ENCODE data around the gene CBX2.

The CBX2 gene

DNA sequence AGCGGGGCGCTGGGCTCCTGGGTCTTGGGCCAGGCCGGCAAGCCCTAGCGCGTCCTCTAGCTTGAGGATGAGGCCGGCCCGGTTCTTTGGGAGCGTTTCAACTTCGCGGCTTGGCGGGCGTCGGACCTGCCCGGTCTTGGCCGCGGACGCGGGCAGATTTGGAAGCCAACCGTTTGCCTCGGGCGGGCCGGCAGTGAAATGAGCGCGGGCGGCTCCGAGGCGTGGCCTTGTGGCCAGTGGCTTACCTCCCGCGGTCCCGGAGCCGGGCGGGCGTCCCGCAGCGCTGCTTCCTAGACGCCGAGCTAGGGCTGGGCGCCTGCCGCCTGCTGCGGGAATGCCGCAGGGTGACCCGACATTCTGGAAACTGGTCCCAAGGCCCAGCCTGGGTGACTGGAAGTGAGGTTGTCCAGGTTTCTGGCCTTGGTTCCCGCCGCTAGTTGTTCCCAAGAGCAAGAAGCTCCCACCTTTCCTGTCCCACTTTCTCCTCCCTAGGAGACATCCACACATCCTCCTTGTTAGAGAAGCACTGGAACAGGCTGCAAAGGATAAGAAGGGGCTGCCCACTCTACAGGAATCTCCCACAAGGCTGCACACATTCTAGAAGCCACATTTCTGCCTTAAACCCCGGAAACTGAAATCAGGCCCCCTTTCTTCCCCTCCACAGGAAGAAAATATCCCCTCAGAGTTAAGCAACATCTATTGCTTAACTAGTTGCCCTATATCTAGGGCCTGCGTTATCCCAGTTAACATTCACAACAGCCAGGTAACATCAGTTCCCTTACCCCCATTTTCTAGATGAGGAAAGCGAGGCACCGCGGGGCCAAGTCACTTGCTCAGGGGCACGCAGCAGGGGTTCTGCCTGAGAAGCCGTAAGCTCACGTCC, 23.4 kb downstream of the CBX2 start:
- Mint-ChIP-seq H3K27me3 (peaks cover 29% of the 10 kb centered on the region), H3K36me3 (peaks cover 7% of the 10 kb centered on the region), H3K27ac (peak overlapping the region; percentile 80), H3K4me1 (peaks cover 20% of the 10 kb centered on the region), H3K4me3 (no peak overlapping the region), H3K9me3 (peaks cover 5% of the 10 kb centered on the region)
- ATAC-seq (ENCODE audit: low read depth), result no peak
- no peak for DNase-seq (ENCODE audit: low spot score in 2 of 2)

DNA sequence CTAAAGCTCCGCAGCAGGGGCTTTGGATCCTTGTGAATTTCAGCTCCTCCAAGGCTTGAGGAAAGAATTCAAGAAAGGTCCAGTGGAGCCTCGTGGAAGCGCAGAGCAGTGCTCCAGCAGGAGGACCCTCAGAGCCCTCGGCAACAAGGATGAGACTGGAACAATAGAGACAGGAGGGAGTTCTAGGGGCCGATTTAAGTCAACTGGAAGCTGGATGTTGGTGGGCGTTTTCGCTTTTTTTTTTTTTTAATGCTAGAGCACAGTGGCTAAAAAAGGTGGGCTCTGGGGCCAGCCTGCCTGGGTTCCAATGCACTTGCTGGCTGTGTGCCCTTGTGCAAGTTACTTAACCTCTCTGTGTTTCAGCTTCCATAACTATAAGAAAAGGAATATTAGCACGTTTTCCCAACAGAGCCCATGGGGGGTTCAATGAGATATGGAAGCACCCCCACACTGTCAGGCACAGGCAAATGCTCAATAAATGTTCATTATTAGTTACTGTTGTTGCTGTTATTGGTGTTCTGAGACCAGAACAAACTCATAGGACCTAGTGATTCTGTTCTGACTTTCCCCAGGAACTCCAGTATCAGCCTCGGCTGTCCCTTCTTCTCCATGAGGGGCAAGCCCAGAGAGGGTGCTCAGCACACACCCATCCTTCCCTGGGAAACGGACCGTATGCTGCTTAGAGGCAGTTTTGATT, 24.2 kb downstream of the CBX2 start:
- Mint-ChIP-seq H3K9me3 (peaks cover 5% of the 10 kb centered on the region), H3K4me3 (no peak overlapping the region), H3K36me3 (peaks cover 7% of the 10 kb centered on the region), H3K4me1 (peaks cover 20% of the 10 kb centered on the region), H3K27ac (peak overlapping the region; percentile 80), H3K27me3 (peaks cover 37% of the 10 kb centered on the region)
- ATAC-seq (ENCODE audit: low read depth), result no peak
- DNase-seq (ENCODE audit: low spot score in 2 of 2), result no peak

DNA sequence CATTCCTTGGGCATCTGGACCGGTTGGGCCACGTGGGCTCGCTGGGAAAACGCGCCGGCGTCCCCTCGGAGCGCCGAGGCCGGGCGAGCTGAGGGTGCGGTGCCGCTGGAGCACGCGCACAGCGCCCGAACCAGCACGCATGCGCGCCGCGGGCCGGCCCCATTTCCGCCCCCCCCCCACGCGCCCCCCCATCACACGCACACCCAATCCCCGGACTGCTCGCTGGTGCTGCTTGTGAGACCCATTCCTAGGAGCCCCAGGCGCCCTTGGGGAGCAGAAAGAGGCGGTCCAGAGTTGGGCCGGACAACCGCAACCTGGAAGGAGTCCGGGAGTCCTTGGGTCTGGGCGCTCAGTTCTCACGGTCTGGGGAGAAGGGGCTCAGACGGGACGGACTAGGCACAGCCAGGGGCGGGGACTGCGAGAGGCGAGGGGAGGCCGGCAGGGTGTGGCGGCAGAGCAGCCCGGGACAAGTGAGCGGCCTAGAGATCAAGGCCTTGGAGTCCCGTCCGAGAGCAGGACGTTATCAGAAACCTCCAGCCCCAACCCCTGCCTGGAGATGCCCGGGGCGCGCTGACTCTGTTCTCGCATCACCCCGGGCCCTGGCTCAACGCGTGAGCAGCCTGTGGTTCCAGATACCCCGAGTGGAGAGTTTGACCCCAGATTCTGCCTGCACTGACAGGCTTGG, 24.9 kb downstream of the CBX2 start:
- peaks cover 7% of the 10 kb centered on the region for H3K36me3 Mint-ChIP-seq
- ATAC-seq (ENCODE audit: low read depth) (no peak), DNase-seq (ENCODE audit: low spot score in 2 of 2) (no peak)
- no peak overlapping the region for H3K4me3 Mint-ChIP-seq
- peaks cover 39% of the 10 kb centered on the region for H3K27me3 Mint-ChIP-seq
- no peak overlapping the region for H3K27ac Mint-ChIP-seq
- peaks cover 20% of the 10 kb centered on the region for H3K4me1 Mint-ChIP-seq
- H3K9me3 Mint-ChIP-seq, result peaks cover 5% of the 10 kb centered on the region

DNA sequence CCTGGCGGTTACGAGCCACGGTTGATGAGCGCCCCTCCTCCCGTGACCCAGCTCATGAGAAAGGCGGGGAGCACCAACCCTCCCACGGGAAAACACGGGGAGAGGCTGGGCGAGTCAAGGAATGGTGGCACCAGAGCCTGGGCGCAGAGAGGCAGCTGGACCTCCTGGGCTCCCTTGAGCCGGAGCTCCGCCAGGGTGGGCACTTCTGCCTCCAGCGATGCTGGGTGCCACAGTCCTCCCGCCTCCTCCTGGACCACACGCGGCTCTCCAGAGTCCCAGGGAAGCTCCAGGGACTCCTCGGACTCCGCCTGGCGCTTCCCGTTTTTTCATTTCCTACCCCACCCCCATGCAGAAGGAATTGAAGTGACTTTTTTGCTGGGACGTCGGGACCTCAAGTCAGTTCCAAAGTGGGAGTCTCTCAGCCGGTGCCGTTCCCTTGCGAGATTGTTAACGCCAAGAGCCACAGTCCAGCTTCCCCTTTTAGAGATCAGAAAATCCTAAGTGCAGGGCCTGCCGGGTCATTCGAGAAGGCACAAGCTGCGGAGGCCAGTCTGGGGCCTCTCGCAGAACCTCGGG, 25.6 kb downstream of the CBX2 start:
- Mint-ChIP-seq H3K9me3 (peaks cover 5% of the 10 kb centered on the region), H3K27ac (peak overlapping the region; percentile 31), H3K36me3 (peaks cover 7% of the 10 kb centered on the region), H3K4me3 (no peak overlapping the region), H3K27me3 (peaks cover 38% of the 10 kb centered on the region), H3K4me1 (peaks cover 18% of the 10 kb centered on the region)
- no peak for DNase-seq (ENCODE audit: low spot score in 2 of 2)
- no peak for ATAC-seq (ENCODE audit: low read depth)

DNA sequence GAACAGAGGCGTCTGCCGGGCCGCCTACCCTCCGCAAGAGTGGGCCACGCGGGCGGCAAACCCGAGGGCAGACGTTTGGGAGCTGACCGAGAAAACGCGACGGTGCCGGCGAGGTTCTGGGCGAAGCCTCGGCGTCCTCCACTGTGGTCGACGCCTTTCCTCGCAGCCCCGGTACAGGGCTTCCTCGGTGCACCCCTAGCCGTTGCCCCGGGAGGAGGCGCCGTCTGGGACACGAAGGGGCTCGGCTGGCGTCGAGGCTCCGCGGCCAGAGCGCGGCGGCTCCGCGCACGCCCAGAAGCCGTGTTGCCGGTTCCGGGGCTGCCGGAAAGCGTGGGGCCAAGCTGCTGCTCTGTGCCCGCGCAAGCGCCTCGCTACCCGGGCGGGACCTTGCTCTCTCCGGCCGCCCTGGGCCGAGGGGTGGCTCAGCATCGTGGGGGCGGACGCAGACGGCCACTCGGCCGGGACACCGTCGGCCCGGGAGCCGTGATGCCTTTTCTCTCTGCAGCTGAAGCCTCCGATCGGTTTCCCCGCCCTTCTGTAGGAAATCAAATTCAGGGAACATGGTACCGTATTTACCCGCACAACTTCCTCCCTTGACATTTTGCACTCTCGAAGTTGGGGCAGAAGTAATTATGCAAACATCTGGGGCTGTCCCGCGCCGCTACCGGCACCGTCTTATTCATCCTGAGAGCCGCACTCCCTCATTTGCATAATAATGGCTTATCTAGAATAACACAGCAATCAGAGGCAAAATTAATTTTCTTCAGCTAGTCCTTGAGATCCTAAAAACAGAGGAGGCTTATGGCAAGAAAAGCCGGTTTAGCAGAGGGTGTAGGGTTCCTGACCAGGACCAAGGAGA, 26.3 kb downstream of the CBX2 start:
- Mint-ChIP-seq H3K27ac (peak overlapping the region; percentile 82), H3K4me1 (peaks cover 20% of the 10 kb centered on the region), H3K9me3 (peaks cover 5% of the 10 kb centered on the region), H3K4me3 (peak overlapping the region; percentile 59), H3K36me3 (peaks cover 7% of the 10 kb centered on the region), H3K27me3 (peaks cover 45% of the 10 kb centered on the region)
- DNase-seq (ENCODE audit: low spot score in 2 of 2) (peak; percentile 52 to 60), ATAC-seq (ENCODE audit: low read depth) (peak; percentile 88)

DNA sequence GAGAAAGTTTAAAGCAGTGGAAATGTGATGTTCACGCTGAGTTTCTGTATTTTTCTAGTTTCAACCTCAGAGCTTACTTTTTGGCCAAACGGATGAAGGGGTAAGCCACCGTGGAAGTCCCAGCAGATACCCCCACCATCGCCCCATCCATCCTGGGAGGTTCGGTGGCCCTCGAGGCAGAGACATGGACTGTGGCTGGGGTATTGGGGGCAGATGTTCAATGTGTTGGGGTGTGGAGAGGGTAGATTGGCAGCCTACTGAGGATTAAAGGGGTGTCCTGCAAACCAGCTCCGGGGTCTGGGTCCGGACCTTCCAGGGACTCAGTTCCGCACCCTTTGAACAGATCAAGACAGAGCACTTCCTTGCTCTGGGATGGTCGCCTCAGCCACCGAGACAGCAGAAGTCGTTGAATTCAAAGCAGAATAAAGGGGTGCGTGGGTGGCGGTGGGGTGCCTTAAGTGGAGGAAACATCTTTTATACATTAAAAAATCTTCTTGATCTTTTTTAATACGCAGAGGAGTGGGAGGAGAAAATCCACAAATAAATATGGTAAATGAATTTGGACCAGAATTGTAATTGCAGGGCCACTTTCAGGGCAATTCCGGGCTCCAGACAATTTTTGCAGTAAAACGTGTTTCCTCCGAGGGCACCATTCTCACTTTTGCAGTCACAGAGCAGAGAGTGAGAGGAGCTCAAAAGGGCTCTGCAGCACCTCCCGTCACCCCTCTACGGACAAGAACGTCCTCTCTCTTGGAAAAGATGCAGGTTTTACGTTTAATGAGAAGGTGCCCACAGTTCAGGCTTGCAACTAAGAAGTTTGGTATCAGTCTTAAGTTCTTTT, 27.1 kb downstream of the CBX2 start:
- H3K4me3 Mint-ChIP-seq, result no peak overlapping the region
- ATAC-seq (ENCODE audit: low read depth), result no peak
- peaks cover 39% of the 10 kb centered on the region for H3K27me3 Mint-ChIP-seq
- H3K36me3 Mint-ChIP-seq, result peaks cover 4% of the 10 kb centered on the region
- no peak for DNase-seq (ENCODE audit: low spot score in 2 of 2)
- H3K4me1 Mint-ChIP-seq, result peaks cover 14% of the 10 kb centered on the region
- peaks cover 2% of the 10 kb centered on the region for H3K9me3 Mint-ChIP-seq
- H3K27ac Mint-ChIP-seq, result peak overlapping the region; percentile 82

DNA sequence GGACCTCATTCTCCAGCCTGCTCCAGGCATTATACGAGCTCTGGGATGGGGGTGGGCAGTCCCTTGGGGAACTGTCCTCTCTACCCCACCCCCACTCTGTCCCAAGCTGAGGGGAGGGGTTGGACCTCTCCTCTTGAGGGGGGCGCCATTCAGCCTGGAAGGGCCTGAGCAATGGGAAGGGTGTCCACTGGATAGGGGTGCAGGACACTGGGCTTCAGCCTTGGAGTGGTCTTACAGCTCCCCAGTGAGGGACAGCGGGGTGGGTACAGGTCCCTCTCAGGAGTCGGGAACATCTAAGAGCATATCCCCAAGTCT, 28.5 kb downstream of the CBX2 start:
- Mint-ChIP-seq H3K4me1 (peaks cover 11% of the 10 kb centered on the region), H3K36me3 (peaks cover 4% of the 10 kb centered on the region), H3K9me3 (peaks cover 2% of the 10 kb centered on the region), H3K4me3 (no peak overlapping the region), H3K27me3 (peaks cover 39% of the 10 kb centered on the region), H3K27ac (no peak overlapping the region)
- ATAC-seq (ENCODE audit: low read depth), result no peak
- DNase-seq (ENCODE audit: low spot score in 2 of 2), result no peak

DNA sequence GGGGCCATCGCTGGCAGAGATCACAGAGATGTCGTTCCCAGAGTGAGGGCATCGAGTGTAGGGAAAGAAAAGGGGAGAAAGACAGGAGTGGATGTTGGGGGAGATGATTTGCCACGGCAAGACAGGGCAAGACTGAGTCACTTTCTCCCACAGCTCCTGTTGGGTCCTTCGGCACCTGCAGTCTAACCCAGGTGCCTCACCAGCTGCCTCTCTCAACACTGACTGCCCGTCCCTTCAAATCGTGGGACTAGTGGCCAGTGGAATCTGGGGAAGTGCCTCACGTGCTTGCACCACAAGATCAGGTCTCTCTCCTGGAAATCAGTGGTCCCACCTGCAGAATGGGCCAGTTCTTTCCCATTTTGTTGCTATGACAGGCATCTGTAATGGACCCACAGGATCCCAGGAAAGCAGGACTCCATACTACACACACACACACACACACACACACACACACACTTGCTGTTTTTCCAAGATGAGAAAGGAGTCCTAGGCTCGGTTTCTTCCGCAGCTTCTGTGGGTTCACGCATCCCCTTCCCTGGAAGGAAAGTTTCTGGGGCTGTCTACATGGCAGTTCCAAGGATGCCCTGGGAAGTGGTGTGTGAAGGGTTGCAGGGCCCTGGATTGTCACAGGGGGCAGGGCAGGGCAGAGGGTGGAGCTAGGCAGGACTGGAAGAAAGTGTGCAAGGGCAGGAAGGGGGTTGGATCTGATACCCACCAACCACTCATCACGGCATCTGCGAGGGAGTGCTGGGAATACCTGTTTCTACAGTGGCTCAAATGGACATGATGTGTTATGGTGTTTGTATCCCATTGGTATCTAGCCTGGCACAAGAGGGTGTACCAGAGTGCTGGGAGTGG, 29.1 kb downstream of the CBX2 start:
- Mint-ChIP-seq H3K36me3 (peaks cover 4% of the 10 kb centered on the region), H3K4me1 (peaks cover 14% of the 10 kb centered on the region), H3K27me3 (peaks cover 36% of the 10 kb centered on the region), H3K27ac (no peak overlapping the region), H3K9me3 (peaks cover 2% of the 10 kb centered on the region), H3K4me3 (no peak overlapping the region)
- ATAC-seq (ENCODE audit: low read depth) (no peak), DNase-seq (ENCODE audit: low spot score in 2 of 2) (no peak)

DNA sequence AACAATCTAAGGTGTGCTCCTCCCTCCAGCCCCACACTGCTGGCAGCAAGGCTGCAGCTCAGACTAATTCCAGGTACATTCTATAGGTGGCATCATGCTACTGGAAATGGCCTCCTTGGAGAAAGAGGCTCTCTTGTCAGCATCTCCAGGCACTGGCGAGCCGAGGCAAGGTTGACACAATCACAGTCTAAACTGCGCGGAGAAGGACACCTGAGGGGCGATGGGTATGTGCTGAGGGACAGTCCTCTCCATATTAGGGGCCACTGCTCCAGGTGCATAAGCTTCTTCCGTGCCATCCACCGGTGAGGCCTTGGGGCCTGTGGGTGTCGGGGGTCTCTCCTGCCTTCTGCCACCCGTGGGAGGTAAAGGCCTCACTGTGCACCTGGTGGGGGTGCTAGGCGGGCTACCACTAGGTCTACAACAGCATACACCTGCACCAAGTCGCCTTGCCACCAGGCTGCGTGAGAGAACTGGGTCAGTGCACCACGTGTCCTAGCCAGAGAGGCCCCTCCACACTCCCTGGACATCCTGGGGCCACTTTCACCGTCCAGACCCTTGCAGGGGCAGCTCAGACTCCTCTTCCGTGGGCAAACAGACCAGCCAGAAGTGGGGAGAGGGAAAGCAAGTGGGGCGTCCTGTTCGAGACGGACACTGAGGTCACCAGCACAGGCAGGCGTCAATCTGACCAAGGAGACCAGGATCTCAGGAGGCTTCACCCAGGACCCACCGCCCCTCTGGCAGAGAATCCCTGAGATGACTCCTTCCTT, 31.0 kb downstream of the CBX2 start:
- no peak overlapping the region for H3K4me3 Mint-ChIP-seq

DNA sequence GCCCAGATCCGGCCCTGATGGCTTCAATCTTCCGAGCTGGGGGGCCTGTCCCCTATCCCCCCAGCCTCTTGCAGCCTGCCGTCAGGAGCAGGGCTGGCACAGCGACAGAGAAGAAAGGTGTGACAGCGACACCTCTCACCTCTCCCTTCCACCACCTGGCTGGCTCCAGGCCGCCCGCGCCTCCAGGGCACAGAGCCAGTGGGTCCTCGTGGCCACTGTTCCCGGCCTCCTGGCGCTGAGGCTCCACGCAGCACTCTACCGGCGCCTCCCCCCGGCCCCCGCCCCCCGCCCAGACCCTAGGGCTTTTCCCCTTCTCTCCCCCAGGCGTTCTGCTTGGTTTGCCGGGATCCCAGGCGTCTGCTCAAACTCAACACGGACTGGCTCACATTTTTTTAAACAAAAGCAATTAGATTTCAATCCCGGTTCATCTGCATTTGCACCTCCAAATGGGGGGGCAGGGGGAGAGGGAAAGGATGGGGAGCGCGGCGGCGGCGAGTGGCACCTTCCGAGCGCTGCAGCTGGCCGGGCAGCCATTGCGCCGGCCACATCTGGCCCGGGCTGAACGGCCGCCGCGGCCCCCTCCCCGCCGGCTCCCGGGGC, 31.7 kb downstream of the CBX2 start:
- Mint-ChIP-seq H3K9me3 (peaks cover 1% of the 10 kb centered on the region), H3K27me3 (peaks cover 41% of the 10 kb centered on the region), H3K27ac (no peak overlapping the region), H3K4me1 (peaks cover 18% of the 10 kb centered on the region), H3K4me3 (no peak overlapping the region), H3K36me3 (peaks cover under 1% of the 10 kb centered on the region)
- ATAC-seq (ENCODE audit: low read depth), result no peak
- DNase-seq (ENCODE audit: low spot score in 2 of 2), result no peak

More for the DNA sequence above, 31.0 kb downstream of the CBX2 start:
- H3K9me3 Mint-ChIP-seq, result peaks cover 2% of the 10 kb centered on the region
- peaks cover 38% of the 10 kb centered on the region for H3K27me3 Mint-ChIP-seq
- DNase-seq (ENCODE audit: low spot score in 2 of 2) (no peak), ATAC-seq (ENCODE audit: low read depth) (peak; percentile 25)
- peaks cover 16% of the 10 kb centered on the region for H3K4me1 Mint-ChIP-seq
- H3K36me3 Mint-ChIP-seq, result peaks cover 4% of the 10 kb centered on the region
- H3K27ac Mint-ChIP-seq, result peak overlapping the region; percentile 38

Data from memory B cell (primary cell).